GM18907 (cell line): ENCODE data around the gene LNPEP.

Experiments used
- ATAC-seq: cut with Tn5 transposase; IDR thresholded peaks from one replicate; pipeline ENCODE4 v1.9.1; 2021; ENCODE audit warnings: mild to moderate bottlenecking, moderate library complexity; ENCODE audit not compliant: unreplicated experiment

Gene LNPEP

GRCh38 chr5:96935559-96936430, at the start of gene LNPEP:
Gene LNPEP (plus strand): TSS chr5:96936080. CDS start chr5:96936156, 76 bp downstream.
- peak; percentile 55 for ATAC-seq

GRCh38 chr5:96893342-96893741, 42.5 kb upstream of the LNPEP start:
- ATAC-seq: no peak

- peak; percentile 82 for ATAC-seq
Measured at GRCh38 chr5:96896276-96896675, 39.6 kb upstream of the LNPEP start.

DNA sequence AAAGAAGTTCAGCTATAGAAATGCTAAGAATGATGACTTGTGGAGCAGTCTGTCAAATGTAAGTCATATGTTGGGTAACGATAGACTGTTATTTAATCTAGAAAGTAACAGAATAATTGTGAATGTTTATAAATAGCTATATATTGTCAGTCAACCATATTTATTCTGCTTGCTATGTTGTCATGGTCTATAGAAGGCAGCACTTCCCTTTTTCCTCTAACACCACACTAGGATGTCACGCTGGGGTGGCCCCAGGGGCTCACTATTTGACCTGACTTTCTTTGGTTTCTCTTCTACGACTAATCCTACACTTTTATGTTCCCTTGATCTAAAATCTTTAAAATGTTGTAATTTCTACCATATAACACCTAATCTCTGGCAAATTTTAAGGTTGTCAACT, 39.1 kb upstream of the LNPEP start:
- ATAC-seq: peak; percentile 91

GRCh38 chr5:96901384-96901783, 34.5 kb upstream of the LNPEP start:
- ATAC-seq: no peak

DNA sequence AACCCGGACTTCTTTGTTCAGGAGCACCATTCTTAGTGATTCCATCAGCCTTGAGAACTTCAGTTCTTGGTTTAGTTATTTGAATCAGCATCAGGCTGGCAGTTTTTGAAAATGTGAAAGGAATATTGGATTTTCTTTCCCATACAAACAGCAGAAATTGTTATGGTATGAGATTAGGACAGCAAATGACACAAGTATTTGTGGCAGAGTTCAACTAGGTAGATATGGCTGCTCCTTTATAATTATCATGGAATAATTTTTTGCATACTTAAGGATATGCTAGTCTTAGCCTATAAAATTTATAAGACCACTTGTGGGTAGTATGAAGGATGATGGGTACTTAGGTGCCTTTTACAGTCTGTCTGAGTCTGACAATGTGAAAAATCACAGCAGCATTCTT, 34.0 kb upstream of the LNPEP start:
- no peak for ATAC-seq

- ATAC-seq: no peak
Measured at GRCh38 chr5:96902876-96903275, 33.0 kb upstream of the LNPEP start.

DNA sequence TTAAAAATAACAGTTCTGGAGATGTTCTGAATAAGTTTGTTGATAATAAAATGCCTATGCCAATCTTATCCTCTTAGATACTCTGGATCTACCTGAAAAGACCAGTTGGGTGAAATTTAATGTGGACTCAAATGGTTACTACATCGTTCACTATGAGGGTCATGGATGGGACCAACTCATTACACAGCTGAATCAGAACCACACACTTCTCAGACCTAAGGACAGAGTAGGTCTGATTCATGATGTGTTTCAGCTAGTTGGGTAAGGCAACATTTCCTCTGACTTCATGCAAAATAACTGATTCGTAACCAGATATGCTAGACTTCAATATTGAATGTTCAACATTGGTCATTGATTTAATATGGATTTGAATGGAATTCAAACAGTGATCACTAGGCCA, 32.6 kb upstream of the LNPEP start:
- no peak for ATAC-seq

- ATAC-seq: no peak
Measured at GRCh38 chr5:96904054-96904931, 31.6 kb upstream of the LNPEP start.

DNA sequence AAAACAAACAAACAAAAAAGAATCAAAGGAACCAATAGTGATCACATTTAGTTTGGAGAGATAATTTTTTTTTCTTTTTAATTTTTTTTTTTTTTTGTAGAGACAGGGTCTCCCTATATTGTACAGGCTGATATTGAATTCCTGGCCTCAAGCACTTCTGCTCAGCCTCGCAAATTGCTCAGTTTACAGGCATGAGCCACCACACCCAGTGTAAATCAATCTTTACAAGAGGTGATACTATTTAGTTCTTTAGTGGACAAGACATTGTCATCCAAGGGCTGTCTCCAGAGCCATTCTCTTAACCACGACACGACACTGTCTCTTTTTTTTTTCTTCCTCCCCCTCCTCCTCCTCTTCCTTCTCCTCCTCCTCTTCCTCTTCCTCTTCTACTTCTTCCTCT, 30.0 kb upstream of the LNPEP start:
- no peak for ATAC-seq

DNA sequence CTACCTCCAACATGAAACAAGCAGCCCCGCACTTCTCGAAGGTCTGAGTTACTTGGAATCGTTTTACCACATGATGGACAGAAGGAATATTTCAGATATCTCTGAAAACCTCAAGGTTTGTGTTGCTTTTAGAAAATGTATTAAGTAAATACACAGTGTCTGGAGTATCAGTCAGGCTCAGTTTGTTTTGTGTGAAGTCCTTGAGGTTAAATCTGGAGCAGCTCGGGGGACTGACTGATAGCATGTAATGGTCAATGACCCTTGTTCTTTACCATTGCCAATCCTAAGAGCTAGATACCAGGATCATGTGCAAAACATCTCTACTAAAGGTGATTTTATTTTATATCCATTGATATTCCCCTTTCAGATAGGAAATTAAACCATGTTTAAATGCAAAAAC, 26.9 kb upstream of the LNPEP start:
- ATAC-seq: no peak

- no peak for ATAC-seq
Measured at GRCh38 chr5:96909435-96909834, 26.4 kb upstream of the LNPEP start.

DNA sequence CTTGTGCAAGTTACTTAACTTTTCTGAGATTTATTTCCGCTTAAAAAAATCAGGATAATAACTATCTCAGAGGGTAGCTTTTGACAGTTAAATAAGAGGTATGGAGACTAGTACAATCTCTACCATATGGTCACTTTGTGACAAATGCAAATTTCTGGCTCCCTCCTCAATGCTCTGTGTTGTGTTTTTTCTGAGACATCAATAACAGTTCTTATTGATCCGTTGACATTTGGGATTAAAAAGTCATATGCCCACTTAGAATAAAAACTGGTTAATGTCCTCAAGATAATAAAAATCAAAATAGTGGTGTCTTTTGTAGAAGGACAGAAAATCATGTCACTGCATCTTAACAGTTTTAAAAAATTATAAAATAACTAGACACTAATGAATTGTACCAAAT, 24.7 kb upstream of the LNPEP start:
- no peak for ATAC-seq

DNA sequence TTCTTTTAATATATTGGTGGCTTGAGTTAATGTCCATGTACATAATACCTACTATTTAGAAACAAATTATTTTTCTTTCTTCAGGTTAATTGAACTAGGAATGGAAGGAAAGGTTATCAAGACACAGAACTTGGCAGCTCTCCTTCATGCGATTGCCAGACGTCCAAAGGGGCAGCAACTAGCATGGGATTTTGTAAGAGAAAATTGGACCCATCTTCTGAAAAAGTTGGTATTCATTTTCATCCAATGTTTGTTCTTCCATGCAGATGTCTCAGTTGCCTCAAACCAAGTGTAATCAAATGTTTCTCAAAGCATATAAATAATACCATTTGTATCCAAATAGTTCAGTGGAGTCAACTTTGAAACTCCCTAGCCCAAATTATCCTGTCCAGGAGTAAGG, 22.6 kb upstream of the LNPEP start:
- no peak for ATAC-seq

- ATAC-seq: peak; percentile 76
Measured at GRCh38 chr5:96919754-96920197, 16.1 kb upstream of the LNPEP start.

DNA sequence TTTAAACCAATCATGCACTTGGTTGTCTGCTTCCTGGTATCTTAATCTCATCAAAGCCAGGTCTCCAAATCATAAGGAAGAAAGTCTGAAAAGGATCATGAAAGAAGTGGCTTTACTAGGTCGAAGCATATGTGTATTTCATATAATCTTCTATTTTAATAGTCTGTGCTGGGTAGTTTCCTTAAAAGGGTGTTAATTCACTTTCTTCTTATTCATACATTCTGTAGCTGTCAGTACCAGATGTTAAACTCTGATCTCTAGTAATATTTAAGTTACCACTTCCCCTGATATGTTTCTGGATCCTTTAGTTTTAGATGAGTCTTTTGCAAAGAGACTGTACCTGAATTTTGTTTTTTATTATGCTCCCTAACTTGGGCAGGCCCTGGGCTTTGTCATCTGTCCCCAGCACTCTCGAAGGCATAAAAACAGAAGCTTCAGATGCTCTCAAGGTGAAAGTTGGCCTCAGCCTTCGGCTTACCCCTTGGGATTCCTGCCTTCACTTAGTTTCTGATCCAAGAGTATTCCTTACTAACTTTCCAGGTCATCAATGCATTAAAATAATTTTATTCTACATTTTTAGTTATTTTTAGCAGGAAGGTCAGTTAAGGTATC, 15.0 kb upstream of the LNPEP start:
- no peak for ATAC-seq

DNA sequence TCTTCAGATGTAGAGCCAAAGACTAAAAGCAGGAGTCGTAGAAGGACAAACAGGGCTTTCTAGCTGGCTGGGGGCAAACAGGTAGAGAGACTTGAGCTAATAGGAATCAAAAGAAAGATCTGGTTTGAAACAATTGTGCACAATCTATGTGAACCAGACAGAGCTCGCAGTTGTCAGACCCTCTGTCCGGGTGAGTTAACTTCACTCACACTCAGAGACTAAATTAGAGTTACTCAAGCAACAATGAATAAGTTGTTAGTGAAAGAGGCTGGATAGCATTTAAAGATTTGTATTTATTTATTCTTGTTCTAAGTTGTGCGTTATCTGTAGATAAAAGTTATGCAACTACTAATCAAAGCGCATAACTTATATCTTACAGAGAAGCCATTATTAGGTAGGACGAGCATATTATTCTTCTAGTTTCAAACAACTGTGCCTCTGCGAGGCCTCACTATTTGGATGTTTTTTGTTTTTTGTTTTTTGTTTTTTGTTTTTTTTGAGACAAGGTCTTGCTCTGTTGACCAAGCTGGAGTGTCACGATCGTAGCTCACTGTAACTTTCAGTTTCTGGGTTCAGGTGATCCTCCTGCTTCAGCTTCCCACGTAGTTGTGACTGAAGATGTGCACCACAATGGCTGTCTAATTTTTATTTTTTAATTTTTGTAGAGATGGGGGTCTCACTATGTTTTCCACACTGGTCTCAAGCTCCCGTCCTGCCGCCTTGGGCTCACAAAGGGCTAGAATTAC, 13.2 kb upstream of the LNPEP start:
- ATAC-seq: no peak

DNA sequence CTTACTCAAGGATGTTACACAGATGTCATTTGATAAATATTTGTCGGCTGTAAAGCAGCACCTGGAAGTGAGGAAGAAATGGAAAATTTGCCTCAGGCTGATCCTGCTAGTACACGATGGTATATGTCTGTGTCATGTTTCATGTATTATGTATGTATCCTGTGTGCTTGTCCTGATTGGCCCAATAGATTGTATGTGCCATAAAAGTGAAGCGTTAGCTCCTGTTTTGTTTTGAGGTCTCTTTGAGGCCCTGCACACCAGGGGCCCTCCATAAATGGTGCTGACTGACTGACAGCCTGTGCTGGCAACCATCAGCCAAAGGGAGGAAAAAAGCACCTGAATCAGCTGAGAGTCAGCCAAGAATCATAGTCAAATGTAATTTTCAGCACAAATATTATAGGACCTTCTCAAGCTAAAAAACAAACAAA, 11.8 kb upstream of the LNPEP start:
- ATAC-seq: no peak

- no peak for ATAC-seq
Measured at GRCh38 chr5:96926276-96926675, 9.6 kb upstream of the LNPEP start.

DNA sequence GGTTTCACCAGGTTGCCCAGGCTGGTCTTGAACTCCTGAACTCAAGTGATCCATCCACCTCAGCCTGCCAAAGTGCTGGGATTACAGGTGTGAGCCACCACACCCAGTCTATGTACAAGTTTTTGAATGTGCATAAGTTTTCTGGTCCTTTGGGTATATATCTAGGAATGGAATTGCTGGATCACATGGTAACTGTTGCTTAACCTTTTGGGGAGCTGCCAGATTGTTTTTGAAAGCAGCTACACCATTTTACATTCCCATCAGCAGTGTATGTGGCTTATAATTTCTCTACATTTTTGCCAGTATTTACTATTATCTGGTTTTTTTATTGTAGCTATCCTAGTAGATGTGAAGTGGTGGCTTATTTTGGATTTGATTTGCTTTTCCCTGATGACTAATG, 8.9 kb upstream of the LNPEP start:
- ATAC-seq: no peak
